Non-pigmented ciliary epithelial cell (primary cell): ENCODE results near the gene KCNG3.

Experiments used
- DNase-seq: peaks from one replicate; pipeline ENCODE4 v3.0.0-alpha.2; 2010; ENCODE audit warnings: low read depth

The KCNG3 gene, protein sequence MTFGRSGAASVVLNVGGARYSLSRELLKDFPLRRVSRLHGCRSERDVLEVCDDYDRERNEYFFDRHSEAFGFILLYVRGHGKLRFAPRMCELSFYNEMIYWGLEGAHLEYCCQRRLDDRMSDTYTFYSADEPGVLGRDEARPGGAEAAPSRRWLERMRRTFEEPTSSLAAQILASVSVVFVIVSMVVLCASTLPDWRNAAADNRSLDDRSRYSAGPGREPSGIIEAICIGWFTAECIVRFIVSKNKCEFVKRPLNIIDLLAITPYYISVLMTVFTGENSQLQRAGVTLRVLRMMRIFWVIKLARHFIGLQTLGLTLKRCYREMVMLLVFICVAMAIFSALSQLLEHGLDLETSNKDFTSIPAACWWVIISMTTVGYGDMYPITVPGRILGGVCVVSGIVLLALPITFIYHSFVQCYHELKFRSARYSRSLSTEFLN

DNA sequence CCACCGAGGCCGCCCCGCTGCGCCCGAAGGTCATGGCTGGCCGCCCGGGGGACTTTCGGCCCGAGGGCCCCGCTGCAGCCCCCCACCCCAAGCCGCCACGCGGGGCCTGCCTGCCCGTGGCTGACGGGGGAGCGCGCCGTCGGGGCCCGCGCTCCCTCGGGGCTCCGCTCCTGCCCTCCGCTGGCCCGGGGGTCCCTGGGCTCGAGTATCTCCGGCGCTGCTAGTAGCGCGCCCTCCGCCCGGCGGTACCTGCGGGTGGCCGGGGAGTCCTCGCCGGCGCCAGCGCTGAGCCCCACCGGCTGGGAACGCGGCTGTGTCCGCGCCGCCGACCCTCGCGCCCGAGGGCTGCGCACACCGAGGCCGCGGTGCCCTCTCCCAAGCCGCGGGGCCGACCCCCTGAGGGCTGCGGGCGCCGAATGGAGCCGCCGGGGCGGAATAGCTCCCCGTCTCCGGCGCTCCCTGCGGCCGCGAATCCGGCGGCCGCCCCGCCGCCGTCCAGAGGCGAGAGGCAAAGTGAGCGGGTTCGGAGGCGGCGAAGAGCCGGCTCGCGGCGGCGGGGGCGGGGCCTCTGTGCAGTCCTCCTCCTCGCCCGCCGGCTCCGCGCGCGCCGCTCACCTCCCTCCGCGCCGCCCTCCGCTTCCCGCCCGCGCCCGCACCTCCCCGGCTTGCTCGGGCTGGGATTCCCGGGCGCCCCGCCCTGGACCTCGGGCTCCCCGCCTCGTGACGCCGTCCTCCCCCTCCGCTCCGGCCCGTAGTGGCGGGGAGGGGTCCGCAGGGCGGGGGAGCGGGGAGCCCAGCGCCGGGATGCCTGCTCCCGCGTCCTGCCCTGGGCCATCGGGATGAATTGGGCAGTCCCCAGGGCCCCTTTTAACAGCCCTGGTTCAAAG is at the start of gene KCNG3:
KCNG3 (minus strand) TSS at position 515 of the 887 bp plus-strand sequence; CDS start at position 34, 481 bp downstream.
- no peak for DNase-seq

DNA sequence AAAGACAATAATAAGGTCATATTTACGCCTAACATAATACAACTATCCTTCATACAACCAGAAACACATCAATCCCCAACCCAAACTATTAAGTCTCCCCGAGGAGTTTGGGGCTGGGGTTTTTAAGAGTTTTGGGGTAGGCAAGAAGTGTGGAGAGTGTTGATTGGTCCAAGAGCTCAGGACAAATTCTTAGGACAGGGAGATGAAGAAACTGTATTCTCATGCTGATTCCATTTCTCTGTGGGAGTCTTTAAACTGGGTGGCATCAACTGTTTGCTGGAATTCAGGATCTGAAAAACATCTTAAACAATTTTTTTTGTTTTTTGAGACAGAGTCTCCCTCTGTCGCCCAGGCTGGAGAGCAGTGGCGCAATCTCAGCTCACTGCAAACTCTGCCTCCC is 49.1 kb upstream of the KCNG3 start:
- no peak for DNase-seq

DNA sequence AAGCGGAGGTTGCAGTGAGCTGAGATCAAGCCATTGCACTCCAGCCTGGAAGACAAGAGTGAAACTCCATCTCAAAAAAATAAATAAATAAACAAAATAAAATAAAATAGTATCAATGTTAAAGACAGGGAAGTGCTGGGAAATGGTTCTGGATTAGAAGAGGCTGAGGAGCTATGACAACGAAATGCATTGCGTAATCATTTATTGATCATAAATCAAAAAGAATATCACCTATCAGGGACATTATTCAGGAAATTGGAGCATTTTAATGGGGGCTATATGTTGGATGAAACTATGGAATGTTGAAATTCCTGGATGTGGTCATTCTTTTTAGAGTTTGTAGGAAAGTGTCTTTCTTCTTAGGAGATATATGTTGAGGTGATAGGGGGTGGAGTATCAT is 43.7 kb upstream of the KCNG3 start:
- no peak for DNase-seq

DNA sequence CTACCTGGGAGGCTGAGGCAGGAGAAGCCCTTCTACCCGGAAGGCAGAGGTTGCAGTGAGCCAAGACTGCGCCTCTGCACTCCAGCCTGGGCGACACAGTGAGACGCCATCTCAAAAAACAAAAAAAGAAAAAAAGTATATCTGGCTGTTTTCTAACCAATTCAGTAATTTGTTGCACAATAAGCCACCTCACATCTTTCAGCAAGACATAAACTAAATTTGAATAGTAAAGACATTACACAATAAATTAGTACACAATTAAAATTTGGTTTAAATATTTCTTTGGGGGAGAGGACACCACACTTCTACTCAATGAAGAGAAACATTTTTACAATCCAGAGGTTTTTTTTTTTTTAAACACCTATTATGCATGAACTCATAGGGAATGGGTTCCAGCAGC is 38.6 kb upstream of the KCNG3 start:
- DNase-seq, result no peak

DNA sequence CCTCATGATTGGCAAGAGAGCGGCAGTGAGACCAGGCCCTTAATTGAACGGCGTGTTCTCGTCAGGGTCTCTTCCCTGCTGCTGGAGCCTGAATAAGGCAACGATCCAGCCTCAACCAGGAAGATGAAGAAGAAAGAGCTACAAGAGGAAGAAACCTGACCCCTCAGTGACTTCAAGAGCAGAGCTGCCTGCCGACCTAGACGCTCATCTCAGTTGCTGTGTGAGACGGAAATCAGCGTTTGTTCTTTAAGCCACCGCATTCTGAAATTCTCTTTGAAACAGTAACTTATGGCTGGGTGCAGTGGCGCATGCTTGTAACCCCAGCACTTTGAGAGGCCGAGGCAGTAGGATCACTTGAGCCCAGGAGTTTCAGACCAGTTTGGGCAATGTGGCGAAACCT is 29.6 kb upstream of the KCNG3 start:
- DNase-seq, result no peak

DNA sequence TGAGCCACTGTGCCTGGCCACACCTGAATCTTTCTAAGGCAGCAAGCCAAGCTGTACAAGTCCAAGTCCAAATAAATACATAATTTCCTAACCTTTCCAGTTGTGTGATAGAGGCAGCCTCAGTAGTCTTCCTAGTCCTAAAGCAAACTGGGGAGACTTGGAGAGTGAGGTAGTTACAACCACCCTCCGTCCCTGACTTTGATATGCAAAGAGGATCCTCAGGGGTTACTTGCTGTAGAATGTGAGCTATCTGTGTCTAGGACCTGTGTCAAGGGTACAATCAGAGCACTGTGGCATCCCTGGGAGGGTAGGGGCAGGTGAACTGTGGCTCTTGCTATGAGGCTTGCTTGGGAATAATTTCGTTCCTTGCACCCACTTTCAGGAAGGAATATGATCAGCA is 28.3 kb upstream of the KCNG3 start:
- DNase-seq, result no peak

DNA sequence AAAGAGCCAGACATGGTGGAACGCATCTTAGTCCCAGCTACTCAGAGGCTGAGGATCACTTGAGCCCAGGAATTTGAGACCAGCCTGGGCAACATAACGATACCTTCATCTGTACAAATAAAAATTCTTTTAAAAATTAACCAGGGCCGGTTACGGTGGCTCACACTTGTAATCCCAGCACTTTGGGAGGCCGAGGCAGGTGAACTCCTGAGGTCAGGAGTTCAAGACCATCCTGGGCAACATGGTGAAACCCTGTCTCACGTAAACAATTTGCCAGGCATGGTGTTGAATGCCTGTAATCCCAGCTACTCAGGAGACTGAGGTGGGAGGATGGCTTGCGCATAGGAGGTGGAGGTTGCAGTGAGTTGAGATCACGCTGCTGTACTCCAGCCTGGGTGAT is 25.8 kb upstream of the KCNG3 start:
- no peak for DNase-seq

DNA sequence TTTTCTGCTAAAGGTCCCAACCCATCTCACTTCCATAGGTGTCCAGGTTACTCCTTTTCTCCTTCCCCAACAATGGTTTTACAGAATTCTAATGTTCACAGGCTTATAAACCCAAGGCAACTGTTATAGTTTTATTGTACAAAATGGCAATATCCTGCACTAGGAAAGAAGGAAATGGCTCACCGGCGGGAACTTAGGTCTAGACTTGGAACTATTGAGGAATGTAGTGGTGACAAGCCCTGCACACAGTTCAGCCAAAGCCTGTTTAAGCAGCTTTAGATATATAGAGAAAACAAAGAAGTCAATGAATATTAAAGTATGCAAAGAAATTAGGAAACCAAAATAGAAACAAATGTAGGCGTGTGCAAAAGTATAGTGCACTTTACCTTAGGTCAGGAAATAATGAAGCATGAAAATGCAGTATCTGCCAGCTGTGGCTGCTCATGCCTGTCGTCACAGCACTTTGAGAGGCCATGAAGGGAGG is 22.7 kb upstream of the KCNG3 start:
- no peak for DNase-seq

DNA sequence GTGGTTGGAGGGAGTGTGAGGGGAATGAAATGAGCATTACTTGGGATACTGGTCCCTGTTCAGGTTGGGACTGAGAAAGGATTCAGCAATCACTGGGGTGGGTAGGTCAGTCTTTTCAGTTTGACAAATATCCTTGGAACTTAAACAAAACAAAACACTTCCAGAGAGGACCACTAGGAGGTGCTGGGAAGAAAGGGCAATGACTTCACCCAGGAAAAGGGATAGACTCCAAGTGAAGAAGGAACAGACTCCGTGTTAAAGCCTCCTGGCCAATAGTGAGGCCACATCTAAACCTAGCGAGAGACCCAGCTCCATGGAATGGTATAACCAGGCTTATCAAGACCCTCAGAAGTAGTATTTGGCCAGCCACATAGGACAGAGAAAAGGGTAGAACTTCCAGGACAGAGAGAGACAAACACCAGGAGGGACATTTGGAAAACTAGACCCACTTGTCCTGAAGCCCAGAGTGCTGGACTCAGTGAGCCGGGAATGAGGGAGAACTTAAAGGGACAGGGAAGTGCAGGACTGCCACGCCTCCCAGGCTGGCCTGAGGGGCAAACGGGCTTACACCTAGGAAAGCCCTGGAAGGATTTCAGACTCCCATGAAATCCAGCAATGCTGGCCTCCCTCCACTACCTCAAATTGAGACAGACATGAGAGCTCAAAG is 19.6 kb upstream of the KCNG3 start:
- peak; percentile 18 for DNase-seq

DNA sequence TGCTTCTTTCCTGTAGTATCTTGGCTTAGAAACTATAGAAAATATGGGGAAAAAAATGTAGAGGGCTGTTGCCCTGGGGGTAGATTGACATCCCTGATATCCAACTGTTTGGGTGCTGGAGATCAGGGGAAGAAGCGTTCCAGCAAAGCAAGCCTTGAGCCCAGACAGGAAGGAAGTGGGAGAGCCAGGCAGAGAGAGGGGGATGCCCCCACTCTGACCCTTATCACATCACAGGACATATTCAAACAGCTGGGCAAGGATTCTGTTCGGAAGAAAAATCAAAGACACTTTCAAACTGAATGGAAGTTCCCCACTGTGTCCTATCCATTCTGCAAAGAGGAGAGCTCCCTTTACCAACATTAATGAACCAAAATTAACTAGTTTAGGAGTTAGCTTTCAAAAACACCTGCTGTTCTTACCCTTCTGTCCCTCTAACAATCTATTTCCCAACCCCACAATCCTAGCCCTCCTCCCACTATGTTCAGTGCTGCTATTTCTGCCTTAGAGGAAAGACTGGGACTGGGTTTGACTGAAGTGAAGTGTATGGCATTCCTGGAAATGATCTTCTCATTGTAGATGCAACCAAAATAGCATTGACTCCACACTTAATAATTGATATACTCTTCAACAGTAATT is 16.9 kb upstream of the KCNG3 start:
- peak; percentile 11 for DNase-seq

DNA sequence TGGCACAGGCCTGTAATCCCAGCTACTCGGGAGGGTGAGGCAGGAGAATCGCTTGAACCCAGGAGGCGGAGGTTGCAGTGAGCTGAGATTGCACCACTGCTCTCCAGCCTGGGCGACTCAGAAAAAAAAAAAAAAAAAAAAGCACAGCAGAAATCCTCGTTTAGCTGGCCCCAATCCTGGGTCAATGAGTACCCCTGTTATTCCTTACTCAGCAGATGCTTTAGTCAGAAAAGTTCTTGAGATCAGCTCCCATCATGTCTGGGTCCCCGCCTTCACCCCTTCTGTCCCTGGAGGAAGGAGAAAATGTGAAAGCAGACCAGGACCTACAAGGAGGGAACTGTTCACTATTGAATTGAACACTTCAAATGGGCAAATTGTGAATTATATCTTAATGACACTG is 16.4 kb upstream of the KCNG3 start:
- no peak for DNase-seq

DNA sequence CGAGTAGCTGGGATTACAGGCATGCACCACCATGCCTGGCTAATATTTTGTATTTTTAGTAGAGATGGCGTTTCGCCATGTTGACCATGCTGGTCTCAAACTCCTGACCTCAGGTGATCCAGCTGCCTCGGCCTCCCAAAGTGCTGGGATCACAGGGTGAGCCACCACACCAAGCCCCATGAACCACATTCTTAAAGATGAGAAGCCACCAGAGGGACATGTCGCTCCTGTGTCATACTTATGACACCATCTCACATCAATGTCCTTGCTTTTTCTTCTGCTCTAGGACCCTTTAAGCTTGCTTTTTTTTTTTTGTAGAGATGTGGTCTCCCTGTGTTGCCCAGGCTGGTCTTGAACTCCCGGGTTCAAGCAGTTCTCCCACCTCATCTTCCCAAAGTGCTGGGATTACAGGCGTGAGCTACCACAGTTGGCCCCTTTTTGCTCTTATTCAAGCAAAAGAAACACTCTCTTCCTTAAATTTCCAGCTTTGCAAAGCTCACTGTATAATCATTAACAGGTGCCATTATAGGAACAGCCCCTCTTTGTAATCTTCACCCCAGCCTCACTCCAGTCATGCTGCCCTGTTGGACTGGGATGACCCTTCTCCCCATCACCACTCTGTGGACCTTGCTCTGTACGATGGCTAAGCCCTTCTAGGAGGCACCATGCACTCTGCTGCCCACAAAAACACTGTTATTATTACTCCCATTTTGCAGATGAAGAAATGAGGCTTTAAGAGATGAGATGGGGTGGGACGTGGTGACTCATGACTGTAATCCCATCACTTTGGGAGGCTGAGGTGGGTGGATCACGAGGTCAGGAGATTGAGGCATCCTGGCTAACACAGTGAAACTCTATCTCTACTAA is 10.8 kb upstream of the KCNG3 start:
- DNase-seq, result no peak

DNA sequence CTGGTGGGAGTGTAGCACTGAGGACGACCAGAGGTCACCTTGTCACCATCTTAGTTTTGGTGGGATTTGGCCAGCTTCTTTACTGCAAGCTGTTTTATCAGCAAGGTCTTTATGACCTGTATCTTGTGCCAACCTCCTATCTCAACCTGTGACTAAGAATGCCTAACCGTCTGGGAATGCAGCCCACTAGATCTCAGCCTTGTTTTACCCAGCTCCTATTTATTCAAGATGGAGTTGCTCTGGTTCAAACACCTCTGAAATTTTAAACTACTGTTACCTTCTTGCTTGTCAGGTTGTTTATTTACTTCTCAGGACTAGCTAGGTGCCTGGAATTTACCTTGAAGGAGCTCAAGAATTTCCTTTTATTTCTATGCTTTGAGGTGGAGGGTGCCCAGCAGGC is 9.5 kb upstream of the KCNG3 start:
- DNase-seq, result no peak

DNA sequence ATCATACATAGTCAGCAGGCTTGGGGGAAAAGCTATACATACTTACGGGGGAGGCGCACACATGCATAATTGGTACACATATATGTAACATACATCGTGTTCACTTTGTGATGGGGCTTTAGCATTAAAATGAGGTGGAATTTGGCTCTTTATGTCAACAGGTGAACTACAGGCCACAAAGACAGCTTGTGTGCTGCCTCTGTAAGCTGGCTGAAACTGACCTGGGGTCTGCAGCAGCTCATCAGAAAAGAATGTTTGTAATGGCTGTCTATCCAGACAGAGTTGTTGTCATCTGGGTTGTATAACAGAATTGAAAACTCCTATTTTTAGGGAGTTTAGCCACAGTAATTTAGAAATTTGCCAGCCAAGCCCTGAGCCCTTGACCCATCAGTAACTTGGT is 4.7 kb upstream of the KCNG3 start:
- DNase-seq, result no peak

DNA sequence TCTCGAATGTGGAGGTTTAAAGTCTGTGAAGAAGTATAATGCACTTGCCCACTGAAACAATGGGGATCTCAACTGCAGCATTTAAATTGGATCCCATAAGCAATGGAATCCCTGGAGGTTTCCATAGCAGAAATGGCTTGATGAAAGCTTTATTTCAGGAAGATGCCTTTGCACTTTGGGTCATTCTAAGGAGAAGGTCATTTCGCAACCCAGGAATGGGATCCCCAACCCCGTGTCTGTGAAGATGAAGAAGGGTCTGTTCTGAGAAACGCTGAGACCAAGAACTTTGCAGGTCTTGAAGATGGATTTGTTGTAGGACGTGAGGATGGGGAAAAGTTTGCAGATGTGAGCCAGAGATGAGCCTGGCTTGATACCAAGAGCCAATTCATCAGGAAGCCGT is 1.8 kb upstream of the KCNG3 start:
- no peak for DNase-seq

DNA sequence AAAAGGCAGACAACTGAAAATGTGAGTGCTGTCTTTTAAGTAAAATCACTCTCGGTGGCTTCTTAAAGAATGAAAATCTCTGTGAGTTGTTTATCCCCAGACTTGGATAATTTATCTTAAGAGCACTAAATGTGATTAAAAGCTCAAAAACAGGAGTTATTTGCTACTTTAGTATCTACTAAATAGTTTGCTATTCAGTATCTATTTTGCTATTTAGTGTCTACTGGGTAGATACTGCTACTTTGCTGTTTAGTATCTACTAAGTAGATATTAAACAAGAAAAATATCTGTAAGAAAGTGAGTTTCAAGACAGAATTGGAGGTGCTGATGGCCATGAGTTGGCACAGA is 1.4 kb upstream of the KCNG3 start:
- DNase-seq, result no peak

DNA sequence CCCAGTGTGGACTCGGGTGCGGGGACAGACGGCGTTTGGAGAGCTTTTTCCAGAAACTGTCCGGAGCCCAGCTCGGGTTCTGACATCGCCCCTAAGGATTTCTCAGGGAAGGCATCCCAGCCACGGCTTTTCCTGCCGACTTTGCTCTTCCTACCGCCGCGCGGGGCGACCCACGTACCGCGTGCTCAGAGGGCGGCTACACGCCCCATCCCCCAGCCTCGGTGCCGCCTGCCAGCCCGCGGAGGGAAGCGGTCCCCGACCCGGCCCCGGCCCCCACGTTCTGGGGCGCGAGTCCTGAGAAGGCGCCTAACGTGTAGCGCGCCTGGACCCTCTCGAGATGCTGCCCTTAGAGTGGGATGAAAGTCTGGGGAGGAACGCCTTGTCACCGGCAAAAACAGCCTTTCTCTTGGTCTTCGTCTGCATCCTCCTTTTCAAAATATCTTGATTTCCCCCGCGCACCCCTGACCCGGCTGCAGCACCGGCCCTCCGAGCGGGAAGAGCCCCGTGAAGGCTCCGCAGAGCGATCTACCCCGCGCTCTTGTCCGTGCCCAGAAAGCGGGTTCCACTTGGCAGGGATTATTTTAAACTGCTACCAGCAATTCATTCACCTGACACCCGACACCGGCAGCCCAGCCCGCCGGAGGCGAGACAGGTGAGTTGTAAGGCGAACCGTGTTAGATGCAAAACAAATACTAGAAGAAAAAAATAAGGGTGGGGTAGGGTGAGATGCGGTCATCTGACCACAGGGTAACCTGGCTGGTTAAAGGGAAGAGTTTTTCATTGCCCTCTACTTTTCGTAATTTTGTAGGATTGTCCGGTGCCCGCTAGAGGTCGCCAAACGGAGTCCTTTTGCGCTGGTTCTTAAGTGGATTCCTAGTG is 812 bp upstream of the KCNG3 start:
- DNase-seq, result peak; percentile 34

DNA sequence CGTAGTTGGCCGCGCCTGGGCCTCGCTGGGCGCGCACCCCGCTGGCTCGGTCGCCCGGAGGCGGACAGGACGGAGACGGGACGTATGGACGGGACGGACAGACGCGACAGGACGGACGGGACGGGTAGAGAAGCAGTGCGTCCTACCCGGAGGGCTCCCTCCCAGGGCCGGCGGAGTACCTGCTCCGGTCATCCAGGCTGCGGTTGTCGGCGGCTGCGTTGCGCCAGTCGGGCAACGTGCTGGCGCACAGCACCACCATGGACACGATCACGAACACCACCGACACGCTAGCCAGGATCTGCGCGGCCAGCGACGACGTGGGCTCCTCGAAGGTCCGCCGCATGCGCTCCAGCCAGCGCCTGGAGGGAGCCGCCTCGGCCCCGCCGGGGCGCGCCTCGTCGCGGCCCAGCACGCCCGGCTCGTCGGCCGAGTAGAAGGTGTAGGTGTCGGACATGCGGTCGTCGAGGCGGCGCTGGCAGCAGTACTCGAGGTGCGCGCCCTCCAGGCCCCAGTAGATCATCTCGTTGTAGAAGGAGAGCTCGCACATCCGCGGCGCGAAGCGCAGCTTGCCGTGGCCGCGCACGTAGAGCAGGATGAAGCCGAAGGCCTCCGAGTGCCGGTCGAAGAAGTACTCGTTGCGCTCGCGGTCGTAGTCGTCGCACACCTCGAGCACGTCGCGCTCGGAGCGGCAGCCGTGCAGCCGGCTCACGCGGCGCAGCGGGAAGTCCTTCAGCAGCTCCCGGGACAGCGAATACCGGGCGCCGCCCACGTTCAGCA is 903 bp downstream of the KCNG3 start:
- no peak for DNase-seq

DNA sequence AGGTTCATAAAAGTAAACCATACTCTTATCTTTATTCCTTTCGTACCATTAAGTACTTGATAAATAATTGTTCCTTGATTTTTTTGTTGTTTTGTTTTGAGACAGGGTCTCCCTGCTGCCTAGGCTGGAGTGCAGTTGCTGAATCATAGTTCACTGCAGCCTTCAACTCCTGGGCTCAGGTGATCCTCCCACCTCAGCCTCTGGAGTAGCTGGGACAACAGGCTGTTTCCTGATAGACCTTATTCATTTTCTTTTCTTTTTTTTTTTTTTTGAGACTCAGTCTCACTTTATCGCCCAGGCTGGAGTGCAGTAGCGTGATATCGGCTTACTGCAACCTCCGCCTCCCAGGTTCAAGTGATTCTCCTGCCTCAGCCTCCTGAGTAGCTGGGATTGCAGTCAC is 5.5 kb downstream of the KCNG3 start:
- DNase-seq, result no peak
